Ureter (tissue), 1 donor: ENCODE data around the gene TASP1. TPM values are rescaled to one million over a fixed set of nuclear protein-coding genes. Genes with fewer than 3 reads are reported as not detected.

Experiments
- DNase-seq: peaks from one replicate; pipeline ENCODE4 v3.0.0-alpha.2; 2020; ENCODE audit warnings: low spot score
- total RNA-seq: library from RNA; stranded (reverse); gene quantifications from one replicate; pipeline ENCODE4 v1.2.4, GENCODE V29; 2023
- donor health status: DM: yes; HTN: yes; CAD: no.

TASP1 gene
- total RNA-seq, 1 donor from 2014 or later, result 24.0 TPM

DNA sequence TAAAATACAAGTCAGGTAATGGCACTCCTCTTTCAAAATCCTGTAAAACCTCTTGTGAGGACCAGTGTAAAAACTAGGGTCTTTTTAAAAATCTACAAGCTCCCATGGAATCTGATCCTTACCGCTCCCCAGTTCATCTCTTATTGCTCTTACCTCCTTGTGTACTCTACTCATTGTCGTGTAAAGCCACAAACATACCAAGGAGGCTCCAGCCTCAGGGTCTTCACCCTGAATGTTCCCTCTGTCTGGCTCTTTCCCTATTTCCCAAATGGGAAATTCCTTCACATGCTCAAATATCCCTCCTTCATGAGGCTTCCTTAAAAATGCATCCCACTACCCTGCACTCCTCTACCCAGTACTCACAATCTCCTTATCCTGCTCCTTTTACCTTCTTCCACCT, 67.1 kb downstream of the TASP1 start:
- DNase-seq, result no peak

DNA sequence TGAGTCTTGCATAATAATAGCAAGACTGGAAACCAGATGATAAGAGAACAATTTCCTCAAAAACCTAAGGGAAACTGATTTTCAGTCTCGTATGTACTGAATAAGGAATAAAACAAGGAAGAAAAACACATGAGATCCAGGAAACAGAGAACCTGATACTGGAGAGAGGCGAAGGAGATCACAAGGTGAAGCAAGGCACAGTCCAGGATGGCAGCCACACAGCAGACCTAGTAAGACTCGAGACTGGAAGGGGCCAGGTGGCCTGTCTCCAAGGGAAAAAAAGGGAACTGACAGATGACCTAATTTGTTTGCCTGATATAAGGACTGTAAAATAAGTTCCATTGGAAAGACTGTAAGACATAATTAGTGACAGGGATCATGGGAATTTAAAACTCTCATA, 71.1 kb downstream of the TASP1 start:
- no peak for DNase-seq

DNA sequence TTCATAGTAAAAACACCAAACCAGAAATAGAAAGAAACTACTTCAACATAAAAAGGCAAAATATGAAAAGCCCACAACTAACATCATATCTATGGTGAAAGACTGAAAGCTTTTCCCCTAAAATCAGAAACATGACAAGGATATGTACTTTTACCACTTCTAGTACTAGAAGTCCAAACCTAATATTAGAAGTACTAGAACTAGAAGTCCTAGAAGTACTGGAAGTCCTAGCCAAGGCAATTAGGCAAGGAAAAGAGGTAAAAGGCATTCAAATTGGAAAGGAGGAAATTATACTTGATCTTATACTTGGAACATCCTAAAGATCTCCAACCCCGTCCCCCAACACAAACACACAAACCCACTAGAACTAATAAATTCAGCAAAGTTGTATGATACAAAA, 74.9 kb downstream of the TASP1 start:
- DNase-seq, result no peak

- DNase-seq, result no peak
Measured at GRCh38 chr20:13554706-13555105, 84.0 kb downstream of the TASP1 start.

- no peak for DNase-seq
Measured at GRCh38 chr20:13554076-13554475, 84.7 kb downstream of the TASP1 start.

DNA sequence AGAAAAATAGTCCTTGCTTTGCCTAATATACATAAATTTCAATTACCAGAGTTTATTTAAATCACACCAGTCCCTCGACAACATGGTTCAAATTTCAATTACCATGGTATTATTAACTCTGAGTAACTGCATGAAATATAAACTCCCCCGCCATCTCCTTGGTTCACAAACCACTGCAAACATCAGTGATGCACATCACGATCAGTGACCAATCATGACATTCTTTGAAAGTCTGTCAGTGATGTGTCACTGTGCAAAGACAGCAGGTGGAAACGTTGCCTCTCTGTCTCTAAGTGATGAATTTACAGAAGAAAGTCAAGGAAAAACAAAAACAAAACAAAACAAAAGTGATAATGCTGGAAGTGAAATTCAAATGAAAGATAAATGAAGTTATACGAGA, 86.7 kb downstream of the TASP1 start:
- no peak for DNase-seq

DNA sequence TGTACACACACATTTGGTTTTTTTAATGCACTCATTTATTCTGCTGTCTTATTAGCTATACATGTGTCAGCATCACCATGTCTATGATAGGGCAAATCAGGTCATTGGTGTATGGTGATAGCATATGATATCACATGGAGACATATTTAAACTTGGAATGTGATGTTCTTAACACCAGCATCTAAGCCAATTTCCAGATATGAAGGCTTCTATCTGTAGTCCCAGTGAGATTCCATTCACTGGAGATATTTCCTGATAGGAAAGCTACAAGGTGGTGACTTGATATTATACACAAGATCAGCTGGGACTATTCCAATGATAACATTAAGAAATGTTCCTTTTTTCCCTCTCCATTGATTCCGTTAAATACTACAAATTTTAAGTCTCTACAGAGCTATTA, 89.3 kb downstream of the TASP1 start:
- DNase-seq, result no peak

- DNase-seq, result peak; percentile 84
Measured at GRCh38 chr20:13546497-13547131, 92.1 kb downstream of the TASP1 start.

- DNase-seq, result no peak
Measured at GRCh38 chr20:13545790-13546189, 92.9 kb downstream of the TASP1 start.

DNA sequence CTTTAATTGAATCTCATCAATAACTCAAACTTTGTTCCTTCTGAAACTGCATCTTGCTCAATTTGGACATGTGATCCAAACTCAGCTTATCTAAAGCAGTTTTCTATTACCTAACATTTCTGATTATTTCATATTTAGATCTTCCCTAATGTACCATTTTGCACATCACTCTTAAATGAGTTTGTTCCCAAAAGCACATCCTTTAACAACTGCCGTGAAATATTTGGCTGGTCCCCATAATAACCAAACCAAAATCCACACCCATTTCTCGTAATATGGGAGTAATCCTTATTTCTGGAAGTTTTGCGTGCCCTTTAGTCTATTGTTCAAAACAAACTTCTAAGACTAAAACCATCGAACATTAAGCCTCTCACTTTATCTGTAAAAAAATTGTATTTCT, 94.9 kb downstream of the TASP1 start:
- DNase-seq, result no peak

DNA sequence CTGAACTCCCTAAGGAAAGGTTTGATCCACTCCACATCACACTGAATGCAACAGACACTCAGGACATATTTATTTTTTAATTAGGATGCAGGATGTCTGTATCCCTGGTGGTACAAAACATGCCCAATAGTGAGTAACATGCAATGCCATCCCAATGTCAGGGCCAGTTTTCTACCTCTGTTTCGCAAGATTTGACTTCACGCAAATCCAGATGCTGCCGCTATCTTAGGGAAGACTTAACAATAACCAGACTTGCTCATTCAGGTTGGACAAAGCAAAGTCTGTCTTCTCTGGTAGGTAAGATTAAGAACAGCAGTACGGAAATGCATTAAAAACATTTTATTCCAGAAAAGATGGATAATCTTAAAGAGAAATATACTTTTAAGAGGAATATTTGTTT, 103.1 kb downstream of the TASP1 start:
- DNase-seq, result no peak

- no peak for DNase-seq
Measured at GRCh38 chr20:13533946-13534345, 104.8 kb downstream of the TASP1 start.

GRCh38 chr20:13530146-13530545, 108.6 kb downstream of the TASP1 start:
- no peak for DNase-seq

- no peak for DNase-seq
Measured at GRCh38 chr20:13526551-13526950, 112.2 kb downstream of the TASP1 start.

GRCh38 chr20:13525225-13525940, 113.3 kb downstream of the TASP1 start:
- no peak for DNase-seq

DNA sequence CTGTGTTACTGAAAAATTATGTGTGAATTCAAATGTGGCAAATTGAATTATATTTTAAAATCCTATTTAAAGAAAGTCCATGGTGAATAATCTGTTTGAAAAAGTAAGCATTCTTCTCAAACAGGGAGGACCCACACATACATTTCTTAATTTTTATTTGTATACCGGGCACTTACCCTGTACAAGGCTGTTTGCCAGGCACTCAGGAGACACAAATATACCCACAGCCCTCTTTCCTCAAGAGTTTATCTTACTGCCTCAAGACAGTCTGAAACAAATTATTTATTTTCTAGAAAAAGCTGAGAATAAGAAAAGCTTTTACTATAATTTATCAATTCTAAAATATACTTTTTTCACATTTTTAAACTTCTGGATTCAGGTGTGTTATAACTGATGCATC, 114.4 kb downstream of the TASP1 start:
- DNase-seq, result no peak

DNA sequence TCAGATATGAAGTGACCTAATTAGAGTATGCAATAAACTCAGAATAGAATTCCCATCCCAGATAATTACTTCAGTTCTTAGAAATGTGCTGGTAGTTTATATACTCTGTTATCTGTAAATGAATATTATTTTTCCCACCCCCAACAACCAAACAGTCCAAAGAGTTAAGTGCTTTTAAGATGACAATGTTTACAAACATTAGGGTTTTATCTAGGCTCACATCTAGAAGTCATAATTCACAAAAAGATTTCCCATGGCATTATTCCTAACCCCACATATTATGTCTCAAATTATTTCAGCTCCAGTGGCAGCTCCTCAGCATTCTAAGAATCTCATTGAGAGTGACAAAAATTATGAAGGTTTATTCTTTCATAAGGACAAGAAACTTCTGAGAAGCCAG, 120.9 kb downstream of the TASP1 start:
- no peak for DNase-seq

DNA sequence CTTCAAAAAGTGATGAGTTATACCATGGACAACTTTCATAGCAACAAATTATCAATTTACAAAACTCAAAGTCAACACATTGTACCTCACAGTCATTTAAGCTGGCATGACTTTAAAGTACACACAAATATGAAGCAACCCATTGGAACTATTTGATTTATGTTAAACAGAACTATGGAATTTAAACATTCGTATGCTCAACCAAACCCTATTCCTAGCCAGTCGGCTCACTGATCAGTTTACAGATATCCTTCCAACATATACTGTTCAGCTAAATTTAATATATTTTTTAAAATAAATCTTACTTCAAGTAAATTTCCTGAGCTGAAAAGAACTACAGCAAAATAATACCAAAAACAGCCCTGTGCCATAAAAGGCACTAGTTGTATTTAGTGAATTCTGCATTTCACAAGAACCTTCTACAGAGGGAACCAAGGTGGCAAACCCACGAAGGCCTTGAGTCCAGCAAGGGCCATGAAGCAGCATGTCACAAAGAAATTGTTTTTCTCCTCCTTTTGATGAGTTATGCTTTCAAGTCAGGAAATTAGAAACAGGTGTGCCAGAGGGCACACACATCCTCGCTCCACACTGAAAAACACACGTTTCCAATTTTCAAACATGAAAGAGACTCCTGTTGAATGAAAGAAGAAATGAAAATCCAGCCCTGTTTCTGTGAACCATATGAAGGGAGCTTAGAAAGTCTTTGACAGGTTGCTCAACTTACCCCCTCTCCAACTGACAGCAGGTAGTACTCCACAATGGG, 122.8 kb downstream of the TASP1 start:
- DNase-seq, result no peak

GRCh38 chr20:13515291-13515690, 123.4 kb downstream of the TASP1 start:
- no peak for DNase-seq

- DNase-seq, result no peak
Measured at GRCh38 chr20:13510837-13511488, 127.8 kb downstream of the TASP1 start.

DNA sequence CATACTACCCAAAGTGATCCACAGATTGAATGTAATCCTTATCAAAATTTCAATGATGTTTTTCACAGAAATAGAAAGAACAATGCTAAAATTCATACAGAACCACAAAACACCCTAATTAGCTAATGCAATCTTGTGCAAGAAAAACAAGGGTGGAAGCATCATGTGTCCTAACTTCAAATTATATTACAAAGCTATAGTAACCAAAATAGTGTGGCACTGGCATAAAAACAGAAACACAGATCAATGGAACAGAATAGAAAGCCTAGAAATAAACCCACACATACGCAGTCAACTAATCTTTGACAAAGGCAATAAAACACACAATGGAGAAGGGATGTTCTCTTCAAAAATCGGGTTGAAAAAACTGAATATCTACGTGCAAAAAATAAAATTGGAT, 131.1 kb downstream of the TASP1 start:
- DNase-seq, result no peak

GRCh38 chr20:13501500-13501899, 137.2 kb downstream of the TASP1 start:
- no peak for DNase-seq

- DNase-seq, result no peak
Measured at GRCh38 chr20:13494019-13494418, 144.7 kb downstream of the TASP1 start.
